ENCODE results near the gene HHIP. TPM values are rescaled to one million over a fixed set of nuclear protein-coding genes. Genes with fewer than 3 reads are reported as not detected.

HHIP gene
- under 1 TPM in 2 of 4 donors, not detected in 2; 0.10 to 0.34 TPM for total RNA-seq

- 2% methylated on average over 29 of the region's 79 CpGs for WGBS
- no peaks in the 10 kb centered on the region for H3K9me3 ChIP-seq
- peaks cover 57% of the 10 kb centered on the region for H3K27me3 ChIP-seq
- H3K4me3 ChIP-seq, result peak within 1 kb of the TSS; percentile 67
- no peaks in the 10 kb centered on the region for H3K36me3 ChIP-seq
- H3K4me1 ChIP-seq, result peaks cover 24% of the 10 kb centered on the region
- H3K27ac ChIP-seq, result no peak within 1 kb of the TSS
- no peak for TF ChIP-seq CTCF (IDR thresholded peaks at IDR 0.05)
- no peak for TF ChIP-seq EP300 (IDR thresholded peaks at IDR 0.05)
- no peak for TF ChIP-seq POLR2A (IDR thresholded peaks at IDR 0.05)
- no peak for TF ChIP-seq POLR2AphosphoS5 (IDR thresholded peaks at IDR 0.05)
- DNase-seq (ENCODE audit: low spot score in 2 of 2), result peak in 1 of 2 donors; percentile 66
These were observed at the start of gene HHIP for GRCh38 chr4:144645631-144646522. TSS of gene HHIP (plus strand) at chr4:144646156. CDS start at chr4:144646676, 520 bp downstream.

- 92% methylated on average over 4 of the region's 4 CpGs for WGBS
- Histone ChIP-seq H3K36me3 (no peaks in the 10 kb centered on the region), H3K4me3 (no peak overlapping the region), H3K27ac (no peak overlapping the region), H3K27me3 (no peaks in the 10 kb centered on the region), H3K9me3 (no peaks in the 10 kb centered on the region), H3K4me1 (no peaks in the 10 kb centered on the region)
- DNase-seq (ENCODE audit: low spot score in 2 of 2), result no peak
- TF ChIP-seq POLR2AphosphoS5 (IDR thresholded peaks at IDR 0.05) (no peak), EP300 (IDR thresholded peaks at IDR 0.05) (no peak), POLR2A (IDR thresholded peaks at IDR 0.05) (no peak), CTCF (IDR thresholded peaks at IDR 0.05) (no peak)
These were observed 48.8 kb upstream of the HHIP start for GRCh38 chr4:144597171-144597570.

GRCh38 chr4:144599621-144600020 is 46.3 kb upstream of the HHIP start:
- no peak for DNase-seq (ENCODE audit: low spot score in 2 of 2)
- no peak overlapping the region for H3K27ac ChIP-seq
- no peak for TF ChIP-seq CTCF (IDR thresholded peaks at IDR 0.05)
- TF ChIP-seq EP300 (IDR thresholded peaks at IDR 0.05), result no peak
- TF ChIP-seq POLR2AphosphoS5 (IDR thresholded peaks at IDR 0.05), result no peak
- TF ChIP-seq POLR2A (IDR thresholded peaks at IDR 0.05), result no peak
- no peaks in the 10 kb centered on the region for H3K27me3 ChIP-seq
- H3K9me3 ChIP-seq, result peaks cover 9% of the 10 kb centered on the region
- no peaks in the 10 kb centered on the region for H3K4me1 ChIP-seq
- 41% methylated on average over 1 of the region's 1 CpG for WGBS
- H3K4me3 ChIP-seq, result no peak overlapping the region
- no peaks in the 10 kb centered on the region for H3K36me3 ChIP-seq

GRCh38 chr4:144611850-144612249 is 34.1 kb upstream of the HHIP start:
- Histone ChIP-seq H3K9me3 (no peaks in the 10 kb centered on the region), H3K36me3 (no peaks in the 10 kb centered on the region), H3K4me3 (no peak overlapping the region), H3K27ac (no peak overlapping the region), H3K27me3 (no peaks in the 10 kb centered on the region), H3K4me1 (no peaks in the 10 kb centered on the region)
- TF ChIP-seq CTCF (IDR thresholded peaks at IDR 0.05) (no peak), POLR2A (IDR thresholded peaks at IDR 0.05) (no peak), POLR2AphosphoS5 (IDR thresholded peaks at IDR 0.05) (no peak), EP300 (IDR thresholded peaks at IDR 0.05) (no peak)
- no peak for DNase-seq (ENCODE audit: low spot score in 2 of 2)

GRCh38 chr4:144614850-144615585 is 30.9 kb upstream of the HHIP start:
- no peak overlapping the region for H3K27ac ChIP-seq
- 46% methylated on average over 3 of the region's 3 CpGs for WGBS
- TF ChIP-seq CTCF (IDR thresholded peaks at IDR 0.05) (no peak), POLR2AphosphoS5 (IDR thresholded peaks at IDR 0.05) (no peak), EP300 (IDR thresholded peaks at IDR 0.05) (no peak), POLR2A (IDR thresholded peaks at IDR 0.05) (no peak)
- no peak for DNase-seq (ENCODE audit: low spot score in 2 of 2)
- H3K4me3 ChIP-seq, result no peak overlapping the region
- H3K36me3 ChIP-seq, result no peaks in the 10 kb centered on the region
- H3K9me3 ChIP-seq, result no peaks in the 10 kb centered on the region
- H3K4me1 ChIP-seq, result no peaks in the 10 kb centered on the region
- H3K27me3 ChIP-seq, result no peaks in the 10 kb centered on the region
